Naive thymus-derived CD4-positive, alpha-beta T cell (primary cell): ENCODE measurements around the gene CZIB. TPM values are rescaled to one million over a fixed set of nuclear protein-coding genes. Genes with fewer than 3 reads are reported as not detected.

Source experiments
- ATAC-seq: fragments of 150-1000 bp; cut with Tn5 transposase; 2 replicates; pipeline ENCODE4 v1.10.0; 2021; ENCODE audit warnings: mild to moderate bottlenecking, moderate library complexity
- CTCF ChIA-PET: fragments of 350-600 bp; sonication (Branson Sonifier 250); formaldehyde crosslinking; loops from one replicate; lab custom pipeline; 2021; ENCODE audit warnings: antibody characterized with exemption; lab: Charles Lee
- POLR2A ChIA-PET: fragments of 350-600 bp; sonication (Branson Sonifier 250); formaldehyde crosslinking; loops from one replicate; lab custom pipeline; 2021; ENCODE audit warnings: antibody characterized with exemption, inconsistent platforms; lab: Charles Lee
- DNase-seq, 9 donors: peaks; one replicate each; pipeline versions ENCODE4 v3.0.0 to v3.0.0-alpha.2; 2020 to 2022; ENCODE audit warnings: mixed read lengths in 1 of 9
- H3K27ac ChIP-seq: one replicate; pipeline ENCODE4 v1.7.0; 2013; ENCODE audit warnings: mild to moderate bottlenecking, low read depth, low read length, moderate library complexity
- H3K27me3 ChIP-seq, 2 donors: one replicate each; pipeline ENCODE4 v1.7.0; 2013; ENCODE audit warnings: low read length in 2 of 2, mild to moderate bottlenecking in 2 of 2, moderate library complexity in 2 of 2; ENCODE audit not compliant: control insufficient read depth in 2 of 2, insufficient read depth in 2 of 2
- H3K36me3 ChIP-seq, 3 experiments: 1 replicate in 2 of 3; 2 replicates in 1 of 3; pipeline ENCODE4 v1.7.0; 2013; ENCODE audit warnings: low read length in 3 of 3, mild to moderate bottlenecking in 3 of 3, moderate library complexity in 1 of 3; ENCODE audit not compliant: insufficient read depth in 3 of 3, control insufficient read depth in 2 of 3
- H3K4me1 ChIP-seq, 2 donors: one replicate each; pipeline ENCODE4 v1.7.0; 2013; ENCODE audit warnings: low read length in 2 of 2, mild to moderate bottlenecking in 2 of 2, moderate library complexity in 1 of 2; ENCODE audit not compliant: control insufficient read depth in 2 of 2, insufficient read depth in 2 of 2
- H3K4me3 ChIP-seq: 2 replicates; pipeline ENCODE4 v1.7.0; 2013; ENCODE audit warnings: mild to moderate bottlenecking, low read length
- H3K9me3 ChIP-seq, 3 experiments: 1 replicate in 2 of 3; 2 replicates in 1 of 3; pipeline ENCODE4 v1.7.0; 2013; ENCODE audit warnings: low read length in 3 of 3; ENCODE audit not compliant: control insufficient read depth in 2 of 3
- H3K27ac Mint-ChIP-seq, 9 donors: one replicate each; pipeline ENCODE4 v1.8.0; 2020 to 2022; ENCODE audit warnings: mixed read lengths in 9 of 9, mild to moderate bottlenecking in 8 of 9, moderate library complexity in 5 of 9, inconsistent platforms in 2 of 9
- H3K27me3 Mint-ChIP-seq, 5 donors: one replicate each; pipeline ENCODE4 v1.8.0; 2021 to 2022; ENCODE audit warnings: mixed read lengths in 5 of 5, mild to moderate bottlenecking in 1 of 5
- H3K36me3 Mint-ChIP-seq, 5 donors: one replicate each; pipeline ENCODE4 v1.8.0; 2020 to 2022; ENCODE audit warnings: mixed read lengths in 5 of 5, mild to moderate bottlenecking in 3 of 5, inconsistent platforms in 1 of 5
- H3K4me1 Mint-ChIP-seq, 7 donors: one replicate each; pipeline ENCODE4 v1.8.0; 2020 to 2022; ENCODE audit warnings: mixed read lengths in 7 of 7, mild to moderate bottlenecking in 3 of 7, inconsistent platforms in 1 of 7
- H3K4me3 Mint-ChIP-seq, 10 donors: one replicate each; pipeline ENCODE4 v1.8.0; 2020 to 2022; ENCODE audit warnings: mild to moderate bottlenecking in 10 of 10, mixed read lengths in 10 of 10, moderate library complexity in 6 of 10, inconsistent platforms in 2 of 10
- H3K9me3 Mint-ChIP-seq, 11 donors: one replicate each; pipeline ENCODE4 v1.8.0; 2020 to 2022; ENCODE audit warnings: mixed read lengths in 11 of 11, mild to moderate bottlenecking in 4 of 11, inconsistent platforms in 1 of 11, moderate library complexity in 1 of 11
- intact Hi-C, 2 donors: fragments of 100-400 bp; cut with micrococcal nuclease; formaldehyde crosslinking; loops; one replicate each; pipeline ENCODE4 v1.15.1; 2023
- polyA plus RNA-seq, 2 donors: library from polyadenylated mRNA; unstranded; fragments of 300-500 nt; fragmentation: Illumina TruSeq; gene quantifications; one replicate each; pipeline ENCODE4 v1.2.3, GENCODE V29; 2021
- total RNA-seq, 6 experiments: library from RNA in 5 of 6; stranded (reverse) in 5 of 6; gene quantifications; 1 replicate in 5 of 6; 2 replicates in 1 of 6; pipeline ENCODE4 v1.2.3 and lab custom pipeline; 2021 to 2026

Gene CZIB
- total and polyA plus RNA-seq, 7 experiments from 2014 or later, result 41.9 to 94.9 (median 77.5) TPM

DNA sequence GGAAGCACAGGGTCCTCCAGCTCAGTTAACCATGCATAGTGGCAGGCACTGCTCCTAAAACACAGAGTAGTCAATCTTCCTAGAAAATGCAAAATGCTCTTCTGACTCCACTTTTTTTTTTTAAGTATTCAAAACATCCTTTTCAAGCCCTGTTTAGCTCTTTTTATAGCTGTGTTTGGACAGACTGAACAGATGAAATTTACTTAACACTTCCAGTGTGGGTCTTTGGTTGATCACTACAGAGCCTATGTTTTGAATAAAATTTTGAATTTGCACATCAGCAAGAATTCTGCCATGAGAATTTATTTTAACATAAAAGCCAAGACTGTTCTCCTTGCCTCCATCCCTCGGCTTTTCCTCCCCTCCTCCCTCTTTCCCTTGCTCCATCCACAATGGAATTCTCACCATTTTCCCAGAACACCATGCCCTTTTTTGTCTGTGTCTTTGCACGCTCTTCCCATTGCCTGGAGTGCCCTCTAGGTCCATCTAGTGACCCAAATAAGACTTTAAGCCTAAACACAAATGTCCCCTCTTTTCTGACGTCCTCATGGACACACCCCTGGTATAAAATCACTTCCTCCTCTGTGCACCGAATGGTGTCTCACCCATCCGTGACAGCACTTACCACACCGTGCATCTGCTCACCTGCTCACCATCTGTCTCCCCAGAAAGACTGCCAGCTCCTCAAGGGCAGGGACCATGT is 47.9 kb downstream of the CZIB start:
- no peak for DNase-seq
- Histone ChIP-seq H3K27ac (no peak overlapping the region), H3K27me3 (no peaks in the 10 kb centered on the region), H3K36me3 (no peaks in the 10 kb centered on the region), H3K9me3 (no peaks in the 10 kb centered on the region), H3K4me3 (no peak overlapping the region), H3K4me1 (no peaks in the 10 kb centered on the region)
- Mint-ChIP-seq H3K36me3 (no peaks in the 10 kb centered on the region), H3K4me1 (peaks cover 0 to 9% (median 6%) of the 10 kb centered on the region in 7 donors), H3K9me3 (peaks cover 0 to 1% (median 0%) of the 10 kb centered on the region in 11 donors), H3K27me3 (peaks cover 12 to 39% (median 15%) of the 10 kb centered on the region in 5 donors), H3K27ac (peak overlapping the region in 3 of 9 donors; percentile 18 to 60 (median 60)), H3K4me3 (no peak overlapping the region)
- ATAC-seq, result peak; percentile 50
- ChIA-PET POLR2A (no interaction called here), CTCF (no interaction called here)
- intact Hi-C loops, result no loop called here

GRCh38 chr1:53166912-53167311 is 53.5 kb downstream of the CZIB start:
- POLR2A ChIA-PET, result no interaction called here
- peaks cover 0 to 46% (median 6%) of the 10 kb centered on the region in 5 donors for H3K27me3 Mint-ChIP-seq
- H3K4me3 Mint-ChIP-seq, result no peak overlapping the region
- no peak for ATAC-seq
- H3K4me3 ChIP-seq, result no peak overlapping the region
- H3K9me3 ChIP-seq, result no peaks in the 10 kb centered on the region
- H3K27me3 ChIP-seq, result no peaks in the 10 kb centered on the region
- H3K9me3 Mint-ChIP-seq, result no peaks in the 10 kb centered on the region
- no peak for DNase-seq
- no peaks in the 10 kb centered on the region for H3K4me1 ChIP-seq
- no peaks in the 10 kb centered on the region for H3K4me1 Mint-ChIP-seq
- no peaks in the 10 kb centered on the region for H3K36me3 Mint-ChIP-seq
- H3K27ac ChIP-seq, result no peak overlapping the region
- H3K36me3 ChIP-seq, result no peaks in the 10 kb centered on the region
- intact Hi-C loops, result no loop called here
- H3K27ac Mint-ChIP-seq, result no peak overlapping the region
- CTCF ChIA-PET, result interaction anchor here (0.5 kb wide), 1 partner anchor 12 kb away, joined by 3 read pairs; no protein-coding TSS in a partner anchor

DNA sequence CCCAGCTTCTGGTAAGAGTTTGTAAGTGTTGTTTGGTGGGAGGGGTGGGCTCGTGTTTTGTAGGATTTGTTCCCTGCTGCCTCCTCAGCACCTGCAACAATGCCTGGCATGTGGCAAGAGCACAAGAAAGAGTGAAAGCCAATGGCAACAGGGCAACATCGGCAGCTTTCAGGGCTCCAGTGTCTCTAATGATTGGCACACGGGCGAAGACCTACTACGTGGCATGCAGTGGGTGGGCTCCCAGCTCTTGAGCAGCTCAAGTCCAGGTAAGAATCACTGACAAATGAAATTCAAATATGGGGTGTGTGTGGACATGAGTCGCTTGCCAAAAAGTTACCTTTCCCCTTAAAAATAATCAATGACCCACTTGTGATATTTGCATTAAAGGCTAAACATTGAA is 54.1 kb downstream of the CZIB start:
- Mint-ChIP-seq H3K27ac (no peak overlapping the region), H3K27me3 (peaks cover 0 to 45% (median 6%) of the 10 kb centered on the region in 5 donors), H3K36me3 (no peaks in the 10 kb centered on the region), H3K4me3 (no peak overlapping the region), H3K4me1 (no peaks in the 10 kb centered on the region), H3K9me3 (no peaks in the 10 kb centered on the region)
- ChIA-PET POLR2A (no interaction called here), CTCF (no interaction called here)
- no peaks in the 10 kb centered on the region for H3K9me3 ChIP-seq
- intact Hi-C loops, result no loop called here
- no peaks in the 10 kb centered on the region for H3K27me3 ChIP-seq
- no peaks in the 10 kb centered on the region for H3K36me3 ChIP-seq
- H3K4me3 ChIP-seq, result no peak overlapping the region
- ATAC-seq, result no peak
- DNase-seq, result no peak
- no peak overlapping the region for H3K27ac ChIP-seq
- no peaks in the 10 kb centered on the region for H3K4me1 ChIP-seq

DNA sequence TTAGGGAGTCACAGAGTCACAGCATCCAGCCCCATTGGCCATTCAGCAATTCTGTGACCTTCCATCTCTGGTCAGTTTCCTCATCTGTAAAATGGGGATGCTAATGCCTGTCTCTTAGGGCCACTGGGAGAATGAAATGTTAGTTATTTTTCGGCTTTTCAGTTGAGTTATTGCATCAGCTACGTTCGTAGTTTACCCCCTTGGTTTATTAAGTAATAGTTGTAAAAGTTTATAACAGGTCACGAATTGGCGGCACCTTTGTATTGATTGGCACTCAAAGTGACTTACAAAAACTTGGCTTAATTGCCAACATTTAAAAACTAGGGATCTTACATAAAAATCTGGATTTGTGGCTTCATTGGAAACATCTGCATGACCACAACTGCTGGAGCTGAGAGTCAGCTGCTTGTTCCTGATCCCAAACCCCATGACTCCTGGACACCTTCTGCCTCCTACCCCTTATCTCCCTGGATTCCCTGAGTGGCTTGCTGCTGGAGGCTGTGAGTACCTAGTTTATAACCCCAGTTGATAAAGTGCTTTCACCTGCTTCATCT is 54.9 kb downstream of the CZIB start:
- H3K27me3 Mint-ChIP-seq, result peaks cover 0 to 45% (median 6%) of the 10 kb centered on the region in 5 donors

More for the DNA sequence above, 54.9 kb downstream of the CZIB start:
- no peaks in the 10 kb centered on the region for H3K9me3 ChIP-seq
- no peak overlapping the region for H3K4me3 ChIP-seq
- ChIA-PET POLR2A (no interaction called here), CTCF (no interaction called here)
- no peaks in the 10 kb centered on the region for H3K36me3 Mint-ChIP-seq
- no peak overlapping the region for H3K27ac Mint-ChIP-seq
- no peaks in the 10 kb centered on the region for H3K36me3 ChIP-seq
- H3K27me3 ChIP-seq, result no peaks in the 10 kb centered on the region
- DNase-seq (no peak), ATAC-seq (no peak)
- no peak overlapping the region for H3K4me3 Mint-ChIP-seq
- H3K4me1 ChIP-seq, result no peaks in the 10 kb centered on the region
- intact Hi-C loops, result no loop called here
- H3K4me1 Mint-ChIP-seq, result no peaks in the 10 kb centered on the region
- no peaks in the 10 kb centered on the region for H3K9me3 Mint-ChIP-seq
- H3K27ac ChIP-seq, result no peak overlapping the region

Other genes with a start within 250 kb of the CZIB start
- gene PODN, start 158.4 kb downstream of the CZIB start, total RNA-seq, result under 1 TPM in 1 of 5 experiments, not detected in 4; 0.88 TPM
- not detected for gene PODN, start 158.4 kb downstream of the CZIB start, polyA plus RNA-seq
- 1 to 10 TPM in 1 of 5 experiments, under 1 TPM in 1, not detected in 3; 0.16 to 1.8 TPM for gene SLC1A7, start 78.0 kb downstream of the CZIB start, total RNA-seq
- gene SLC1A7, start 78.0 kb downstream of the CZIB start, polyA plus RNA-seq, result not detected
- gene CPT2, start 23.8 kb downstream of the CZIB start, total RNA-seq, result 10 to 100 TPM in 4 of 5 experiments, 1 to 10 TPM in 1; 8.8 to 23.0 (median 13.4) TPM
- gene CPT2, start 23.8 kb downstream of the CZIB start, polyA plus RNA-seq, result 10 to 100 TPM; 18.7 to 23.2 TPM
- 10 to 100 TPM; 37.7 to 76.7 (median 52.3) TPM for gene MAGOH, start 17.9 kb upstream of the CZIB start, total RNA-seq
- gene MAGOH, start 17.9 kb upstream of the CZIB start, polyA plus RNA-seq, result 100 to 1,000 TPM in 1 of 2 donors, 10 to 100 TPM in 1; 97.2 to 108 TPM
- 10 to 100 TPM in 2 of 5 experiments, 1 to 10 TPM in 3; 4.3 to 45.8 (median 9.9) TPM for gene LRP8, start 107.4 kb upstream of the CZIB start, total RNA-seq
- gene LRP8, start 107.4 kb upstream of the CZIB start, polyA plus RNA-seq, result under 1 TPM; 0.64 to 0.92 TPM
- not detected for gene DMRTB1, start 238.8 kb upstream of the CZIB start, total RNA-seq
- not detected for gene DMRTB1, start 238.8 kb upstream of the CZIB start, polyA plus RNA-seq